Lower leg skin (tissue), 3 donors: ENCODE measurements around the gene LYPLA2.

ENCODE experiments used
- CTCF ChIP-seq, 3 donors: fragments of 450-650 bp; IDR thresholded peaks; one replicate each; pipeline ENCODE4 v1.5.1; 2016; ENCODE audit warnings: antibody characterized with exemption in 3 of 3, mild to moderate bottlenecking in 3 of 3, moderate library complexity in 2 of 3
- POLR2A ChIP-seq, 2 donors: fragments of 450-650 bp; IDR thresholded peaks; one replicate each; pipeline ENCODE4 v1.6.1; 2016 to 2017; ENCODE audit warnings: antibody characterized with exemption in 2 of 2, mild to moderate bottlenecking in 1 of 2, moderate library complexity in 1 of 2

- TF ChIP-seq CTCF (IDR thresholded peaks at IDR 0.05), result no peak
- TF ChIP-seq POLR2A (IDR thresholded peaks at IDR 0.05), result no peak
These were observed 22.2 kb upstream of the LYPLA2 start for GRCh38 chr1:23768733-23769132.
